ENCODE data around the gene LRRC32.

LRRC32 gene

DNA sequence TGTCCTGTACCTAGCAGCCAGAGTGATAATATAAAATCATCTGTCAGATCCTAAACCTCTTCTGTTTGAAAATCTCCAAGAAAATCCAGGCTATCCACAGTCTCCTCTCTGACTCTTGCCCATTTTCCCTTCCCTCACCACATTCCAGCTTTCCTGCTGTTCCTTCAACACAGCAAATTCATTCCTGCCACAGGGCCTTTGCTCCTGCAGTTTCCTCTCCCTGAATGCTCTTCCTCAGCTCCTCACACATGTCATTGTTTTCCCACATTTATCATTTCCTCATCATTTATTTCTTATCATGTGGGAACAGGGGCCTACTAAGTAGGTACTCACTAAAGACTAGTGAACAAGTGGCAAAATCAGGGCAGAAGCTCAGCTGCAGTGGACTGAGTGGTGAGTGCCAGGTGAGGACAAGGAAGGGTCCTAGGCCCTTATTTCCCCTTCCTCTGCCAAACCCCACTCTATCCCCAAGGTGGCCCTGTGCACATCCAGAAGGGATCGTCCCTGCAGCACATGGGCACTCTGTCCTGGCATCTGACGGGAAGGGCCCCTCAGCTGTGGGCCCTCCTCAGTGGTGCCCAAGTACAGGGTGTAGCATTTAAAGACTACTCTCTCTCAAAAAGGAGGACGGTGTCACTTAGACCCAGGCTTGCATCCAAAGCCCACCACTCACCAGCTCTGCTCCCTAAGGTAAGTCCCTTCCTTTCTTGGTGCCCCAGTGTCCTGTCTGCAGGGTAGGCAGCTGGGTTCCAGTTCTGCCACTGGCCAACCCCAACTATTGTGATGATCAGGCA lies 2.0 kb downstream of the LRRC32 start:
- Histone ChIP-seq H3F3A (ENCODE audit: low read depth) (no peaks in the 10 kb centered on the region), H3K9me3 (ENCODE audit: insufficient read depth, low read depth, low read length) (no peaks in the 10 kb centered on the region), H3K27me3 (ENCODE audit: insufficient read depth, low read length, poor library complexity, severe bottlenecking) (no peaks in the 10 kb centered on the region), H3K9me2 (replicated peaks; ENCODE audit: low read depth, low read length) (no peaks in the 10 kb centered on the region), H3K9ac (ENCODE audit: low read depth, low read length, poor library complexity, severe bottlenecking) (no peak overlapping the region), H3K79me2 (ENCODE audit: insufficient read depth, low read length) (no peaks in the 10 kb centered on the region), H3K36me3 (ENCODE audit: insufficient read depth, low read length) (no peaks in the 10 kb centered on the region), H2AFZ (ENCODE audit: low read length) (no peak overlapping the region), H3K4me1 (ENCODE audit: insufficient read depth, low read length, poor library complexity, severe bottlenecking) (peaks cover 27% of the 10 kb centered on the region), H3K4me2 (ENCODE audit: low read depth, low read length, poor library complexity, severe bottlenecking) (no peak overlapping the region), H4K20me1 (ENCODE audit: insufficient read depth, low read length, poor library complexity, severe bottlenecking) (no peaks in the 10 kb centered on the region), H3K4me3 (ENCODE audit: low read length, poor library complexity, severe bottlenecking) (no peak overlapping the region)
- no peak for TF ChIP-seq EZH2phosphoT487 (IDR thresholded peaks at IDR 0.05; ENCODE audit: borderline replicate concordance)
- TF ChIP-seq, protein P1, sequence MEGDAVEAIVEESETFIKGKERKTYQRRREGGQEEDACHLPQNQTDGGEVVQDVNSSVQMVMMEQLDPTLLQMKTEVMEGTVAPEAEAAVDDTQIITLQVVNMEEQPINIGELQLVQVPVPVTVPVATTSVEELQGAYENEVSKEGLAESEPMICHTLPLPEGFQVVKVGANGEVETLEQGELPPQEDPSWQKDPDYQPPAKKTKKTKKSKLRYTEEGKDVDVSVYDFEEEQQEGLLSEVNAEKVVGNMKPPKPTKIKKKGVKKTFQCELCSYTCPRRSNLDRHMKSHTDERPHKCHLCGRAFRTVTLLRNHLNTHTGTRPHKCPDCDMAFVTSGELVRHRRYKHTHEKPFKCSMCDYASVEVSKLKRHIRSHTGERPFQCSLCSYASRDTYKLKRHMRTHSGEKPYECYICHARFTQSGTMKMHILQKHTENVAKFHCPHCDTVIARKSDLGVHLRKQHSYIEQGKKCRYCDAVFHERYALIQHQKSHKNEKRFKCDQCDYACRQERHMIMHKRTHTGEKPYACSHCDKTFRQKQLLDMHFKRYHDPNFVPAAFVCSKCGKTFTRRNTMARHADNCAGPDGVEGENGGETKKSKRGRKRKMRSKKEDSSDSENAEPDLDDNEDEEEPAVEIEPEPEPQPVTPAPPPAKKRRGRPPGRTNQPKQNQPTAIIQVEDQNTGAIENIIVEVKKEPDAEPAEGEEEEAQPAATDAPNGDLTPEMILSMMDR (conservative IDR thresholded peaks at IDR 0.05; ENCODE audit: low read length) = no peak

DNA sequence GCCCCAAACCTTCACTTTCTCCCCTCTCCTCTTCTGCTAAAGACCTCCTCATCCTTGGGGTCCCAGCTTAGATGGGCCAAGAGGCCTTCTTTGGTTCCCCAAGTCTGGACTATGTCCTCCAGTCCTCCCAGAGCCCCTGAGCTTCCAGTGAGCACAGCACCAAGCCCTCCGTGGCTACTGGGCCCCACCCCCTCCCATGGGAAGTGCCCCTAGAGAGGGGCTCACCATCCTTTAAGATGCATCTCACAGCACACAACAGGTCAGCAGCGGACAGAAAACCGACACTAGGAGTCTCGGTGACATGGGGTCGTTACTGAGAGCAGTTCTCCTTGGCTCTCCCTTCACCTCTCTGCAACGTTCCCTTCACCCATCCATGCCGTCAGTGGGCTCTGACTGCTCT lies 2.7 kb downstream of the LRRC32 start:
- TF ChIP-seq EZH2phosphoT487 (IDR thresholded peaks at IDR 0.05; ENCODE audit: borderline replicate concordance) = no peak
- TF ChIP-seq, protein P1 (conservative IDR thresholded peaks at IDR 0.05; ENCODE audit: low read length) = no peak
- H3K4me1 ChIP-seq (ENCODE audit: insufficient read depth, low read length, poor library complexity, severe bottlenecking) = peaks cover 20% of the 10 kb centered on the region
- H3K27me3 ChIP-seq (ENCODE audit: insufficient read depth, low read length, poor library complexity, severe bottlenecking) = no peaks in the 10 kb centered on the region
- no peaks in the 10 kb centered on the region for H3K36me3 ChIP-seq (ENCODE audit: insufficient read depth, low read length)
- H3K79me2 ChIP-seq (ENCODE audit: insufficient read depth, low read length) = no peaks in the 10 kb centered on the region
- H3K4me2 ChIP-seq (ENCODE audit: low read depth, low read length, poor library complexity, severe bottlenecking) = no peak overlapping the region
- H3K9me2 ChIP-seq (replicated peaks; ENCODE audit: low read depth, low read length) = no peaks in the 10 kb centered on the region
- no peaks in the 10 kb centered on the region for H4K20me1 ChIP-seq (ENCODE audit: insufficient read depth, low read length, poor library complexity, severe bottlenecking)
- no peak overlapping the region for H2AFZ ChIP-seq (ENCODE audit: low read length)
- no peaks in the 10 kb centered on the region for H3K9me3 ChIP-seq (ENCODE audit: insufficient read depth, low read depth, low read length)
- no peaks in the 10 kb centered on the region for H3F3A ChIP-seq (ENCODE audit: low read depth)
- no peak overlapping the region for H3K4me3 ChIP-seq (ENCODE audit: low read length, poor library complexity, severe bottlenecking)
- no peak overlapping the region for H3K9ac ChIP-seq (ENCODE audit: low read depth, low read length, poor library complexity, severe bottlenecking)

DNA sequence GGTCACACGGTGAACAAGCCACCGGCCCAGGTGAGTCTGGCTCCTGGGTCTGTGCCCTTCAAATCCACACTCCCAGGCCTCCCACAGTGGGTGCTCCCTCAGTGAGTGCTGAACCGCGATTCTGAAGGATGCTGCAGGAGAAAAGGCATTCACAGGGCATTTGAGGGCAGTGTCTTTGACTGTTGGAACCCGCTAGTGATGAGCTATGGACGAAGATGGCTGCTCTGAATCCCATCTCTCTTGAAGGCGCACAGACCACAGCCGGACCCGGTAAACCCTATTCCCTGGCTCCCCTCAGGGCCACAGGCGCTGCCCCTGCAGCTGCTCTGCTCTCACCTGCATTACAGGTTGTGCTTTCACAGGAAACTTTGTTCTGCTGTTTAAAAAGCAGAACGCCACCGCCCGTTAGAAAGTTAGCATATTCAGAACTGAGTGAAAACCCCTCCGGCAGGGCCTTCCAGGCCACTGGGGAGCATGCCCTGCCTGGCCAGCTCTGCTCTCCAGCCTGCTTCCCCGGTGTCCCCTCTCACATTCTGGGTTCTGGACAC lies 3.2 kb downstream of the LRRC32 start:
- Histone ChIP-seq H3K4me3 (ENCODE audit: low read length, poor library complexity, severe bottlenecking) (no peak overlapping the region), H3K79me2 (ENCODE audit: insufficient read depth, low read length) (no peaks in the 10 kb centered on the region), H3K4me2 (ENCODE audit: low read depth, low read length, poor library complexity, severe bottlenecking) (no peak overlapping the region), H3K4me1 (ENCODE audit: insufficient read depth, low read length, poor library complexity, severe bottlenecking) (peaks cover 15% of the 10 kb centered on the region), H3F3A (ENCODE audit: low read depth) (no peaks in the 10 kb centered on the region), H3K27me3 (ENCODE audit: insufficient read depth, low read length, poor library complexity, severe bottlenecking) (no peaks in the 10 kb centered on the region), H2AFZ (ENCODE audit: low read length) (no peak overlapping the region), H3K36me3 (ENCODE audit: insufficient read depth, low read length) (no peaks in the 10 kb centered on the region), H3K9me2 (replicated peaks; ENCODE audit: low read depth, low read length) (no peaks in the 10 kb centered on the region), H4K20me1 (ENCODE audit: insufficient read depth, low read length, poor library complexity, severe bottlenecking) (no peaks in the 10 kb centered on the region), H3K9me3 (ENCODE audit: insufficient read depth, low read depth, low read length) (no peaks in the 10 kb centered on the region), H3K9ac (ENCODE audit: low read depth, low read length, poor library complexity, severe bottlenecking) (no peak overlapping the region)
- TF ChIP-seq, protein P1 (conservative IDR thresholded peaks at IDR 0.05; ENCODE audit: low read length) = no peak
- TF ChIP-seq EZH2phosphoT487 (IDR thresholded peaks at IDR 0.05; ENCODE audit: borderline replicate concordance) = no peak
